H9 (cell line): ENCODE measurements around the gene ZNF365. TPM values are rescaled to one million over a fixed set of nuclear protein-coding genes. Genes with fewer than 3 reads are reported as not detected.

Experiments used
- DNase-seq: peaks from one replicate; pipeline ENCODE4 v3.0.0-alpha.2; 2017
- H2AFZ ChIP-seq: one replicate; pipeline ENCODE4 v1.6.1; 2013; ENCODE audit warnings: mild to moderate bottlenecking, low read length, control low read depth, moderate library complexity
- H2AK5ac ChIP-seq: 2 replicates; pipeline ENCODE4 v1.6.1; 2013; ENCODE audit warnings: low read length, control low read depth, mixed read lengths; ENCODE audit not compliant: insufficient read length
- H2BK120ac ChIP-seq: one replicate; pipeline ENCODE4 v1.6.1; 2013; ENCODE audit warnings: low read depth, mild to moderate bottlenecking, low read length, control low read depth, inconsistent platforms; ENCODE audit not compliant: poor library complexity, severe bottlenecking
- H2BK12ac ChIP-seq: 2 replicates; pipeline ENCODE4 v1.6.1; 2013; ENCODE audit warnings: low read length, control low read depth, mixed read lengths, low read depth; ENCODE audit not compliant: insufficient read length
- H2BK15ac ChIP-seq: 2 replicates; pipeline ENCODE4 v1.6.1; 2013; ENCODE audit warnings: low read depth, low read length, control low read depth
- H2BK20ac ChIP-seq: one replicate; pipeline ENCODE4 v1.6.1; 2013; ENCODE audit warnings: low read depth, mild to moderate bottlenecking, low read length, control low read depth, inconsistent platforms; ENCODE audit not compliant: poor library complexity, severe bottlenecking
- H2BK5ac ChIP-seq: 2 replicates; pipeline ENCODE4 v1.6.1; 2013; ENCODE audit warnings: low read length, control low read depth, mixed read lengths; ENCODE audit not compliant: insufficient read length
- H3K14ac ChIP-seq: 2 replicates; pipeline ENCODE4 v1.6.1; 2013; ENCODE audit warnings: low read length, control low read depth; ENCODE audit not compliant: insufficient read depth
- H3K18ac ChIP-seq: 2 replicates; pipeline ENCODE4 v1.6.1; 2013; ENCODE audit warnings: low read depth, mild to moderate bottlenecking, mixed read lengths, low read length, control low read depth; ENCODE audit not compliant: insufficient read length
- H3K23ac ChIP-seq: 2 replicates; pipeline ENCODE4 v1.6.1; 2013; ENCODE audit warnings: low read length, control low read depth, mixed read lengths, low read depth; ENCODE audit not compliant: insufficient read length
- H3K23me2 ChIP-seq: 2 replicates; pipeline ENCODE4 v1.6.1; 2013; ENCODE audit warnings: low read depth, mild to moderate bottlenecking, mixed read lengths, low read length, control low read depth; ENCODE audit not compliant: insufficient read length, poor library complexity, severe bottlenecking
- H3K27ac ChIP-seq: 2 replicates; pipeline ENCODE4 v1.5.1; 2013; ENCODE audit warnings: low read length, control low read depth, mixed read lengths, low read depth; ENCODE audit not compliant: insufficient read length
- H3K27me3 ChIP-seq: 2 replicates; pipeline ENCODE4 v1.6.1; 2013; ENCODE audit warnings: low read length, control low read depth, inconsistent platforms; ENCODE audit not compliant: insufficient read depth
- H3K4ac ChIP-seq: 2 replicates; pipeline ENCODE4 v1.6.1; 2013; ENCODE audit warnings: low read depth, mild to moderate bottlenecking, control low read depth, inconsistent platforms, low read length, moderate library complexity
- H3K4me1 ChIP-seq: 2 replicates; pipeline ENCODE4 v1.6.1; 2013; ENCODE audit warnings: low read length, control low read depth, inconsistent platforms; ENCODE audit not compliant: insufficient read depth
- H3K4me2 ChIP-seq: 2 replicates; pipeline ENCODE4 v1.6.1; 2013; ENCODE audit warnings: low read length, control low read depth, mixed read lengths; ENCODE audit not compliant: insufficient read length, insufficient read depth
- H3K56ac ChIP-seq: 2 replicates; pipeline ENCODE4 v1.6.1; 2013; ENCODE audit warnings: low read depth, mild to moderate bottlenecking, mixed read lengths, low read length, control low read depth; ENCODE audit not compliant: insufficient read length
- H3K79me1 ChIP-seq: 2 replicates; pipeline ENCODE4 v1.6.1; 2013; ENCODE audit warnings: low read depth, mild to moderate bottlenecking, moderate library complexity, low read length, control low read depth, inconsistent platforms; ENCODE audit not compliant: insufficient read depth, poor library complexity, severe bottlenecking
- H3K79me2 ChIP-seq: 2 replicates; pipeline ENCODE4 v1.6.1; 2013; ENCODE audit warnings: low read length, control low read depth, inconsistent platforms; ENCODE audit not compliant: insufficient read depth
- H3K9ac ChIP-seq: 2 replicates; pipeline ENCODE4 v1.6.1; 2013; ENCODE audit warnings: low read length, control low read depth, mixed read lengths; ENCODE audit not compliant: insufficient read length; ENCODE audit errors: extremely low read depth
- H3K9me3 ChIP-seq: one replicate; pipeline ENCODE4 v1.6.1; 2013; ENCODE audit warnings: low read depth, low read length, inconsistent platforms; ENCODE audit not compliant: control insufficient read depth
- H3T11ph ChIP-seq: one replicate; pipeline ENCODE4 v1.6.1; 2013; ENCODE audit warnings: mild to moderate bottlenecking, low read length, control low read depth, inconsistent platforms
- H4K20me1 ChIP-seq: one replicate; pipeline ENCODE4 v1.6.1; 2013; ENCODE audit not compliant: control insufficient read depth, insufficient read length, insufficient read depth
- H4K5ac ChIP-seq: 2 replicates; pipeline ENCODE4 v1.6.1; 2013; ENCODE audit warnings: low read depth, mild to moderate bottlenecking, mixed read lengths, low read length, control low read depth; ENCODE audit not compliant: insufficient read length
- H4K8ac ChIP-seq: replicated peaks from 2 replicates; pipeline ENCODE4 v1.6.1; 2013; ENCODE audit warnings: low read length, control low read depth, mixed read lengths, low read depth; ENCODE audit not compliant: insufficient read length
- H4K91ac ChIP-seq: 2 replicates; pipeline ENCODE4 v1.6.1; 2013; ENCODE audit warnings: low read depth, mild to moderate bottlenecking, moderate library complexity, mixed read lengths, low read length, control low read depth; ENCODE audit not compliant: insufficient read length
- H3K27ac Mint-ChIP-seq, 3 experiments: 2 replicates in 2 of 3; 3 replicates in 1 of 3; pipeline ENCODE4 v1.8.0; 2020 to 2021; ENCODE audit warnings: mixed read lengths in 3 of 3, mild to moderate bottlenecking in 1 of 3, moderate library complexity in 1 of 3
- H3K27me3 Mint-ChIP-seq: 2 replicates; pipeline ENCODE4 v1.8.0; 2021; ENCODE audit warnings: low read depth, mild to moderate bottlenecking, moderate library complexity, mixed read lengths
- H3K36me3 Mint-ChIP-seq, 3 experiments: 2 replicates in 2 of 3; 3 replicates in 1 of 3; pipeline ENCODE4 v1.8.0; 2020 to 2021; ENCODE audit warnings: low read depth in 3 of 3, mixed read lengths in 3 of 3; ENCODE audit not compliant: insufficient read depth in 1 of 3
- H3K4me1 Mint-ChIP-seq, 2 experiments: 2 replicates each; pipeline ENCODE4 v1.8.0; 2020; ENCODE audit warnings: mixed read lengths in 2 of 2
- H3K4me3 Mint-ChIP-seq, 2 experiments: 2 replicates in 1 of 2; 3 replicates in 1 of 2; pipeline ENCODE4 v1.8.0; 2020 to 2021; ENCODE audit warnings: mild to moderate bottlenecking in 2 of 2, mixed read lengths in 2 of 2, moderate library complexity in 1 of 2
- H3K9me3 Mint-ChIP-seq, 2 experiments: 2 replicates in 1 of 2; 3 replicates in 1 of 2; pipeline ENCODE4 v1.8.0; 2020; ENCODE audit warnings: mild to moderate bottlenecking in 2 of 2, mixed read lengths in 2 of 2, moderate library complexity in 1 of 2
- CTCF ChIP-seq: fragments of 200-600 bp; sonication (generic); conservative IDR thresholded peaks from 3 replicates; pipeline ENCODE4 v1.8.0; 2021; ENCODE audit warnings: antibody characterized with exemption, mild to moderate bottlenecking
- WGBS: extraction: QIAGEN DNeasy Blood & Tissue Kit; methylation state at CpG from one replicate; pipeline ENCODE4 v1.1.7; 2013; ENCODE audit warnings: missing lambda C conversion rate, low lambda C conversion rate, mixed read lengths; ENCODE audit not compliant: insufficient read length; ENCODE audit errors: extremely low coverage; 5-methylcytosine and 5-hydroxymethylcytosine counted together
- total RNA-seq: library from RNA; stranded (reverse); gene quantifications from 2 replicates; pipeline ENCODE4 v1.2.1, GENCODE V29; 2021

ZNF365 gene
- total RNA-seq, 1 experiment from 2014 or later: 0.59 TPM

- Histone ChIP-seq H3T11ph (no peak overlapping the region), H3K27ac (no peak overlapping the region), H3K9ac (no peak overlapping the region), H2BK12ac (no peak overlapping the region), H4K91ac (no peak overlapping the region), H2BK15ac (no peak overlapping the region), H2BK120ac (no peak overlapping the region), H2BK20ac (no peak overlapping the region), H4K5ac (no peak overlapping the region), H3K18ac (no peak overlapping the region), H3K79me2 (no peaks in the 10 kb centered on the region), H4K20me1 (no peaks in the 10 kb centered on the region), H3K4me2 (no peak overlapping the region), H3K4me1 (no peaks in the 10 kb centered on the region), H3K79me1 (no peaks in the 10 kb centered on the region), H2AK5ac (no peak overlapping the region), H3K56ac (no peak overlapping the region), H3K27me3 (no peaks in the 10 kb centered on the region), H3K23ac (no peak overlapping the region), H2BK5ac (no peak overlapping the region), H4K8ac (no peak overlapping the region), H3K4ac (no peak overlapping the region), H3K23me2 (no peaks in the 10 kb centered on the region), H2AFZ (no peak overlapping the region), H3K9me3 (no peaks in the 10 kb centered on the region), H3K14ac (no peak overlapping the region)
- no peak overlapping the region for H3K27ac Mint-ChIP-seq
- DNase-seq: no peak
- no peaks in the 10 kb centered on the region for H3K36me3 Mint-ChIP-seq
- no peak overlapping the region for H3K4me3 Mint-ChIP-seq
- H3K4me1 Mint-ChIP-seq: peaks cover 3 to 6% of the 10 kb centered on the region in 2 experiments; a peak in 3 of 4 replicates
- WGBS: no CpG with 5 or more reads among the region's 4 CpGs
- H3K27me3 Mint-ChIP-seq: no peaks in the 10 kb centered on the region
- no peak for TF ChIP-seq CTCF
- no peaks in the 10 kb centered on the region for H3K9me3 Mint-ChIP-seq
Measured at GRCh38 chr10:62386356-62387320, 12.5 kb downstream of the ZNF365 start.
